Lung (tissue), 12 donors: Measurements from ENCODE around the gene FRMD8. TPM values are rescaled to one million over a fixed set of nuclear protein-coding genes. Genes with fewer than 3 reads are reported as not detected.

Experiments used
- ATAC-seq: fragments of 200-7000 bp; cut with Tn5 transposase; one replicate; pipeline ENCODE4 v1.9.1; 2020; ENCODE audit warnings: moderate number of reproducible peaks; ENCODE audit not compliant: insufficient read depth, low FRiP score
- DNase-seq, 3 donors: peaks; one replicate each; pipeline ENCODE4 v3.0.0-alpha.2; 2013 to 2017
- H3K27ac ChIP-seq, 2 donors: one replicate each; pipeline ENCODE4 v1.5.1; 2013; ENCODE audit warnings: mild to moderate bottlenecking in 2 of 2, moderate library complexity in 2 of 2, control low read depth in 1 of 2, inconsistent platforms in 1 of 2, low read depth in 1 of 2, low read length in 1 of 2
- H3K27me3 ChIP-seq, 3 donors: one replicate each; pipeline ENCODE4 v1.5.1; 2013; ENCODE audit warnings: low read length in 2 of 3; ENCODE audit not compliant: control insufficient read depth in 3 of 3, insufficient read depth in 3 of 3
- H3K36me3 ChIP-seq, 4 donors: one replicate each; pipeline ENCODE4 v1.5.1; 2013; ENCODE audit warnings: low read length in 4 of 4, mild to moderate bottlenecking in 1 of 4, moderate library complexity in 1 of 4; ENCODE audit not compliant: control insufficient read depth in 4 of 4, insufficient read depth in 4 of 4
- H3K4me1 ChIP-seq, 5 donors: one replicate each; pipeline ENCODE4 v1.5.1; 2013; ENCODE audit warnings: low read length in 5 of 5, mild to moderate bottlenecking in 2 of 5, moderate library complexity in 1 of 5; ENCODE audit not compliant: control insufficient read depth in 5 of 5, insufficient read depth in 5 of 5
- H3K4me3 ChIP-seq: one replicate; pipeline ENCODE4 v1.5.1; 2013; ENCODE audit warnings: mild to moderate bottlenecking, control low read depth, moderate library complexity
- H3K9ac ChIP-seq, 2 donors: one replicate each; pipeline ENCODE4 v1.5.1; 2013; ENCODE audit warnings: low read length in 2 of 2, control low read depth in 1 of 2; ENCODE audit not compliant: insufficient read depth in 1 of 2
- H3K9me3 ChIP-seq, 4 donors: one replicate each; pipeline ENCODE4 v1.5.1; 2013; ENCODE audit warnings: low read length in 3 of 4, mild to moderate bottlenecking in 1 of 4, moderate library complexity in 1 of 4; ENCODE audit not compliant: control insufficient read depth in 4 of 4, insufficient read depth in 3 of 4
- WGBS, 2 donors: extraction: QIAGEN DNeasy Blood & Tissue Kit; methylation state at CpG; one replicate each; pipeline ENCODE4 v1.1.7; 2013; 5-methylcytosine and 5-hydroxymethylcytosine counted together
- polyA plus RNA-seq, 2 donors: library from polyadenylated mRNA; stranded (reverse); fragments of 200-250 nt; gene quantifications; one replicate each; pipeline ENCODE4 v1.2.1, GENCODE V29; 2013
- total RNA-seq, 2 donors: library from RNA; depleted of rRNA in 1 of 2; stranded (reverse); fragments of >200 nt in 1 of 2; gene quantifications; one replicate each; pipeline ENCODE4 v1.2.1, GENCODE V29; 2014 to 2021
- TF ChIP-seq, protein P1 (sequence below): IDR thresholded peaks from 2 replicates; pipeline ENCODE4 v1.5.1; 2012; ENCODE audit warnings: mild to moderate bottlenecking; ENCODE audit errors: control extremely low read depth, extremely low read depth
- donor health status: control.
- donor health status: control.
- donor health status: Bipolar disorder and iron deficiency.
- donor health status: healthy.
- donor health status: DM: yes; HTN: yes; CAD: no.

The FRMD8 gene
- total and polyA plus RNA-seq, 4 donors: 15.8 to 39.9 (median 22.1) TPM

DNA sequence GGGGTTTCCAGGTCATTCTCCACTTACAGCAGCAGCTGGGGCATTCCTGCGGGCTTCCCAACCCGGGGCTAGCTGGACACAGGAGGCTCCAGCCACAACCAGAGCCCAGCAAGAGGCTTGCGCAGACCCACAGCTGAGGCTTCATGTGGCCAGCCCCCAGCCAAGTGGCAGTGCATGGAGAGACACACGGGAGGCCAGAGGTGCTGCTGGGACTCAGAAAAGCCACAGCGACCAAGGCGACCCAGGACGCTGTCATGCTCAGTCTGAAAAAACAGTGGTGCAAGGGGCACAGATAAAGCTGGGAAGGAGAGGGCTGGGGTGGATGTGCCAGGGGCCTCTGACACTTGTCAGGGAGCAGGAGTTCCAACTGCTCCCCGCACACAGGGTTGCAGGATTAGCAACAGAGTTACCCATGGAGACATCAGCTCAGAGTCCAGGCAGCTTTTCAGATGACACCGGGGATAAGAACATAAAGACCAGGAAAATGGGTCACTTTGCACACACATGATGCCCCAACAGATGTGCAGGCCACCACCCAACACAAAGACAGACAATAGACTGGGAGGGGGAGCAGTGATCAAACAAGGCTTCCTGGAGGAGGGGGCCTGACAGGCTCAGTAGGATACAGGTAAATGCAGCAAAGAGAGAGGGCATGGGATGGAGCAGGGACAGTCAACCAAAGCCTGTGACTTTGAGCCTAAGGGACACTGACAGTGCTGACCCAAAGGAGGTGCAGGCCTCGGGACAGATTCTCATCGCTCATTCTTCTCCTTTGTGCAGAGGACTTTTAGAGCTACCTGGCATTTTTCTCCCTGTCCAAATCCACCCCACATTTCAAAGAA, 29.3 kb downstream of the FRMD8 start:
- peak overlapping the region in 1 of 2 donors; percentile 98 for H3K27ac ChIP-seq
- H3K9me3 ChIP-seq: no peaks in the 10 kb centered on the region
- peaks cover 0 to 48% (median 26%) of the 10 kb centered on the region in 5 donors for H3K4me1 ChIP-seq
- H3K36me3 ChIP-seq: peaks cover 0 to 25% (median 0%) of the 10 kb centered on the region in 4 donors
- no peaks in the 10 kb centered on the region for H3K27me3 ChIP-seq
- ATAC-seq (no peak), DNase-seq (no peak)
- no peak overlapping the region for H3K4me3 ChIP-seq
- TF ChIP-seq, protein P1, sequence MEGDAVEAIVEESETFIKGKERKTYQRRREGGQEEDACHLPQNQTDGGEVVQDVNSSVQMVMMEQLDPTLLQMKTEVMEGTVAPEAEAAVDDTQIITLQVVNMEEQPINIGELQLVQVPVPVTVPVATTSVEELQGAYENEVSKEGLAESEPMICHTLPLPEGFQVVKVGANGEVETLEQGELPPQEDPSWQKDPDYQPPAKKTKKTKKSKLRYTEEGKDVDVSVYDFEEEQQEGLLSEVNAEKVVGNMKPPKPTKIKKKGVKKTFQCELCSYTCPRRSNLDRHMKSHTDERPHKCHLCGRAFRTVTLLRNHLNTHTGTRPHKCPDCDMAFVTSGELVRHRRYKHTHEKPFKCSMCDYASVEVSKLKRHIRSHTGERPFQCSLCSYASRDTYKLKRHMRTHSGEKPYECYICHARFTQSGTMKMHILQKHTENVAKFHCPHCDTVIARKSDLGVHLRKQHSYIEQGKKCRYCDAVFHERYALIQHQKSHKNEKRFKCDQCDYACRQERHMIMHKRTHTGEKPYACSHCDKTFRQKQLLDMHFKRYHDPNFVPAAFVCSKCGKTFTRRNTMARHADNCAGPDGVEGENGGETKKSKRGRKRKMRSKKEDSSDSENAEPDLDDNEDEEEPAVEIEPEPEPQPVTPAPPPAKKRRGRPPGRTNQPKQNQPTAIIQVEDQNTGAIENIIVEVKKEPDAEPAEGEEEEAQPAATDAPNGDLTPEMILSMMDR: no peak
- H3K9ac ChIP-seq: peak overlapping the region in 1 of 2 donors; percentile 43
- WGBS, 2 donors: 71 to 78% methylated on average over 11 of the region's 11 CpGs

DNA sequence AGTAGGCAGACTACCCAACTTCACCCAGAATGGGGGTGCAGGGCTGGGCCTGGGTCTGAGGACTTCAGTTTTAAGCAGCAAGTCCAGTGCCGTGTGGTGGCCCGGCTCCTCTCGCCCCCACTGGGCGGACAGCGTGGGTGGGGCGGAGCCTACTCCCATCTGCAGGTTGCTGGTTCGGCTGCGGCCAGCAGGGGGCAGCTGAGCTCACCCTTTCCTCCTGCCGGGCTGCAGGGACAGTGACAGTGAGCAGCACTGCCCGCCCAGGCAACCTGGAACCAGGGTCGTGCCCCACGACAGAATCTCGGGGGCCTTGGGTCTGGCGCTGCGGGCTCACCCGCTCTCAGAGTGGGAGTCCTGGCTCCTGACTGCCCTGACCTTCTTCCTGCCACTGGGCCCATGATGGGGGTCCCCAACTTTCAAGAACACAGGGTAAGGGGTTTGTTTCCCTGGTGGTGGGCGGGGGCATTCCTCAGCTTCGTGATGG, 29.9 kb downstream of the FRMD8 start:
- DNase-seq (peak; percentile 89 to 91 (median 91)), ATAC-seq (peak; percentile 43)
- H3K27ac ChIP-seq: peak overlapping the region; percentile 98 to 100
- peak overlapping the region in 1 of 2 donors; percentile 43 for H3K9ac ChIP-seq
- no peaks in the 10 kb centered on the region for H3K27me3 ChIP-seq
- TF ChIP-seq, protein P1: peak; percentile 98
- no peak overlapping the region for H3K4me3 ChIP-seq
- WGBS, 2 donors: 4% methylated on average over 18 of the region's 18 CpGs
- peaks cover 0 to 55% (median 32%) of the 10 kb centered on the region in 5 donors for H3K4me1 ChIP-seq
- no peaks in the 10 kb centered on the region for H3K9me3 ChIP-seq
- H3K36me3 ChIP-seq: peaks cover 0 to 19% (median 0%) of the 10 kb centered on the region in 4 donors

DNA sequence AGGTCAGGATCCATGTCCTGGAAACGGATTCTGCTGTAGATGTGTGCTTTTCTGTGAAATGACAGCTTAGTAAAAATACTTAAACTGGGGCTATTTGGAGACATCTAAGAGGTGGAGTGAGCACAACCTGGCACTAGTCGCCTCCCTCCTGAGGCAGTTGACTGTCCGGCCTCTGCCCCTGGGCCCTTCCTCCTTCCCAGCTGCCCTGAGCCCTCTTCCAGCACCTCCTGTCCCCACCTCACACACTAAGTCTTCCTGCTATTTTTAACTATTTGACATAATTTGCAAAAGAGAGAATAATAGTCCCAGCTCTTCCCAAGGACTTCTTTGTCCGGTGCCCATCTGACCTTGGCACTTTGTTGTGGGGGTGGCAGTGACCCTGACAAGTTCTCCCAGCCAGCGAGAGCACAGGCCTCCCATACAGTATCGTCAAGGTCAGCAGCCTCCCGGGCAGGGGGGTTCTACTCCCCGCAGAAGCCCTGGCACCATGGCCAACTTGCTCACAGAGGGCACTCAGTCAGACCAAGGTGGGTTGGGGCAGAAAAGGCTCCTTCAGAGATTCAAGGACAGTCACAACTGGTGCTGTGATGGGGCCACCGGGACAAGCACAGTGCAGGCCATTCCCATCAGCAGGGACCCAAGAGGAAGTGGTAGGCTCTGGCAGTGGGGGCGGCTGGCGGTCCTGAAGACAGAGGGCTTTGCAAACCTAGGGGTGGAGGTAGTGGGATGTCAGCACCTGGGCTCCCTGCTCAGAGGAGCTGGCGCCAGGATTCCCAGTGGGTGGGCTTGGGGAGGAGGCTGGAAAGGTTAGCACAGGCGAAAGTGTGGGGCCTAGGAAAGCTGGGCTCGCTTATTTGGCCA, 30.6 kb downstream of the FRMD8 start:
- Histone ChIP-seq H3K4me3 (no peak overlapping the region), H3K27ac (peak overlapping the region; percentile 98 to 100), H3K27me3 (no peaks in the 10 kb centered on the region), H3K9ac (peak overlapping the region in 1 of 2 donors; percentile 17), H3K36me3 (peaks cover 0 to 12% (median 0%) of the 10 kb centered on the region in 4 donors), H3K4me1 (peaks cover 0 to 60% (median 33%) of the 10 kb centered on the region in 5 donors), H3K9me3 (no peaks in the 10 kb centered on the region)
- WGBS, 2 donors: 20 to 22% methylated on average over 14 of the region's 14 CpGs
- TF ChIP-seq, protein P1: no peak
- ATAC-seq (no peak), DNase-seq (peak in 2 of 3 donors; percentile 9 to 33)
